Measurements from ENCODE around the gene GCSAML.
"Not testable (repeated sequence)": the region's sequence is repeated elsewhere in the genome, so short reads cannot be mapped to it uniquely, and the experiment has no call there.

The GCSAML gene

GRCh38 chr1:247548769-247549182, at the start of gene GCSAML:
TSS of gene GCSAML (plus strand) at chr1:247549134. CDS start at chr1:247549192, 58 bp downstream.
- no peak for DNase-seq (ENCODE audit: low read depth)

DNA sequence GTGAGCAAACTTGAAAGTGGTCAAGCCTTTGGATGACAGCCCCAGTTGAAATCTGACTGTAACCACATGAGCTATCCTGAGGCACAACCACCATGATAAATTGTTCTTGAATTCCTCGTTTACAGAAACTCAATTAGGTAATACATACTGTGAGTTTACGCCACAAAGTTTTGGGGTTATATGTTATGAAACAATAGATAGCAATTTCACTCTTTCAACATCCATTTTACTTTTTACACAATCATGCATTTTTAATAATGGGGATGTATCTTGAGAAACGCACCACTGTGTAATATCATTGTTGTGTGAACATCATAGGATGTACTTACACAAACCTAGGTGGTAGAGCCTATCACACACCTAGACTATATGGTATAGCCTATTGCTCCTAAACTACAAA, 48.1 kb upstream of the GCSAML start:
- DNase-seq (ENCODE audit: low read depth) = no peak

DNA sequence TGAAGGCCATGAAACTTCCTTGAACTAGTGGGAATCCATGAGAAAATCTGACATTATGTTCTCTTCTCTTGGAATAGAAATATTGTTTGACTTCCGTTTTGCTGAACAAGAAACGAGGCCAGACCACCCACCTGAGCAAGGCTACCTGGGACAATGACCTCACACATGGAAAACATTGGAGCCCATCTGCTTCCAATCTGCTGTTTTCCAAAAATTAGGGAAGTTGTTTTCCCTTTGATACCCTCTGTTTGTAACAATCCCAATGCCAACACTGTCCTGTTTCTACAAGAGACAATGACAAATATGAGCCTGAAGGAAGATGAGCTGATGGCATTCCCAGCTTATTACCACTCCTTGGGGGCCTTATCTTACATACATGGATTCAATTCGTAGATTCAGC, 42.1 kb upstream of the GCSAML start:
- no peak for DNase-seq (ENCODE audit: low read depth)

DNA sequence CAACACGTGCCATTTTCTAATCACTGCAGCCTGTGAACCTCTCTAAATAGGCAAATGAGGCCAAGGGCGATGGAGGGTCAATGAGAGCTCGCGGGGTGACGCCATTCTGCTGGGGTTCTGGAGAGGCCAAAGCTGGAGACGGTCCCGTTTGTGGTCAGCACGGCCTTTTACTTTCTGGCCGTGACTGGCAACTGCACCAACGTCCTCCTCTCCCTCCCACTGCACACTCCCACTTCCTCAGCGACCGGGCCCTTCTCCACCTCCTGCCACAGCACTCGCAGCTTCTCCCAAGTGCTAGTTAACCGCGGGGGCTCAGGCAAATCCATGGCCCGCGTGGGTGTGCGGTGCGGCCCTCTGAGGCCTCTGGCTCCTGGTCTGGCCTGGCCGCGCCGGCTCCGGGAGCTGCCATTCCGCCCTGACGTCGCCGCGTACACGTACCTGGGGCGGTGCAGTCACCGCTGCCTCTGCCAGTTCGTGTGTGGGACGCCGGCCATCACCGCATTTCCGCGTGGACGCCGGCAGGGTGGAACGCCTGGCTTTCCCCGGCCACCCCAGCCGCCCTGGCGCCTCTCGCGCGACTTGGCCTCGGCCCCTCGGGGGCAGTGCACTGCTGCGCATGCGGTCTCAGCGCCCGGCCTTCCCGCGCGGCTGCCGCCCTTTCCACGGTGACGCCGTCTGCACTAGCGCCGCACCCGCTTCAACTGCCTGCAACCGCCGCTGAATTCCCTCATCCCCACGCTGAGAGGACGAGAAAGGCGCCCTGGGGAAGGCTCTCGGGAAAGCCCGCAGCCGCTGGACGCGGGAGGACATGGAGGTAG, 30.9 kb upstream of the GCSAML start:
- no peak for DNase-seq (ENCODE audit: low read depth)

DNA sequence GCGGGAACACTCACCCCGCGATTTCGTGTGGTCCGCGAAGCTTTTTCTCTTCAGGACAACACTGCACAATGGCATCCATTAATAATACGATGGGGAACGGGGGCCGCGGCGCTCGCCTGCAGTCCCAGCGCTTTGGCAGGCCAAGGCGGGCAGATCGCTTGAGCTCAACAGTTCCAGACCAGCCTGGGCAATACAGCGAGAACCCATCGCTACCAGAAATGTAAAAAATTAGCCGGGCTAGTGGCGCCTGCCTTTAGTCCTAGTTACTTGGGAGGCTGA, 30.4 kb upstream of the GCSAML start:
- no peak for DNase-seq (ENCODE audit: low read depth)

DNA sequence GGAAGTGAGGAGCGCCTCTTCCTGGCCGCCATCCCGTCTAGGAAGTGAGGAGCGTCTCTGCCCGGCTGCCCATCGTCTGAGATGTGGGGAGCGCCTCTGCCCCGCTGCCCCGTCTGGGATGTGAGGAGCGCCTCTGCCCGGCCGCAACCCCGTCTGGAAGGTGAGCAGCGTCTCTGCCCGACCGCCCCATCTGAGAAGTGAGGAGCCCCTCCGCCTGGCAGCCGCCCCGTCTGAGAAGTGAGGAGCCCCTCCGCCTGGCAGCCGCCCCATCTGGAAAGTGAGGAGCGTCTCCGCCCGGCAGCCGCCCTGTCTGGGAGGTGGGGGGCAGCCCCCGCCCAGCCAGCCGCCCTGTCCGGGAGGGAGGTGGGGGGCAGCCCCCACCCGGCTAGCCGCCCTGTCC, 27.0 kb upstream of the GCSAML start:
- not testable (repeated sequence) for DNase-seq (ENCODE audit: low read depth)

- DNase-seq (ENCODE audit: low read depth) = no peak
These were observed 20.0 kb upstream of the GCSAML start for GRCh38 chr1:247528812-247529474.

- DNase-seq (ENCODE audit: low read depth) = no peak
These were observed 19.1 kb upstream of the GCSAML start for GRCh38 chr1:247529771-247530355.

GRCh38 chr1:247530785-247531184, 18.1 kb upstream of the GCSAML start:
- DNase-seq (ENCODE audit: low read depth) = no peak

DNA sequence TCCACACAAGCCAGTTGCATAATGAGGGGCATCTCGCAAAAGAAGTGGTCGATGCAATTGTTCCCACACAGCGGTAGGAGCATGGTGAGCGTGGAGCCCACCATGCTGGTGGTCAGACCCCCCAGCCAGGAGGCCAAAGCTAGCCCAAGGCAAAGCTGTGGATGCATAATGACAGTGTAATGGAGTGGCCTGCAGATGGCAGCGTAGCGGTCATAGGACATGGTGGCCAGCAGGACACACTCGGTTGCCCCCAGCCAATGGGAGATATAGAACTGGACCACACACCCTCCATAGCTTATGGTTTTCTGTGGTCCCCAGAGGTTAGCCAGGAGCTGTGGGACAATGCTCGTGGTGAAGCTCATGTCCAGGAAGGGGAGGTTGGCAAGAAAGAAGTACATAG, 17.0 kb upstream of the GCSAML start:
- DNase-seq (ENCODE audit: low read depth) = no peak

DNA sequence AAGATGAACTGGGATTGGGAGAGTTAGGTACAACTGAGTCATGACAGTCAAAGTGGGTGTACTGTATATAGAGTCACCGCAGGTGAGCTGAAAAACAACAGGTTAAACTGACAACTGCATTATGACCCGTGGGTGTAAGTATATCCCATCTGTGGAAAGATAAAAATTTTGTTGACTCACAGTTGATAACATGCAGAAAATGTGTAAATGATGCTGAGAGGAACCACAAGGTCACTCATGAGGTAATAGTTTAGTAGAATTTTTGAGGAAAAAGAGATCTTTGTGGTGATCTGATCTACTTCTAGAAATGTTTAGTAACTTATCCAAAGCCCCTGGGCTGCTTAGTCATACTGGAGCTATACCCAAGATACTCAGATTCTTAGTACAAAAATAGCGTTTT, 13.5 kb upstream of the GCSAML start:
- no peak for DNase-seq (ENCODE audit: low read depth)

DNA sequence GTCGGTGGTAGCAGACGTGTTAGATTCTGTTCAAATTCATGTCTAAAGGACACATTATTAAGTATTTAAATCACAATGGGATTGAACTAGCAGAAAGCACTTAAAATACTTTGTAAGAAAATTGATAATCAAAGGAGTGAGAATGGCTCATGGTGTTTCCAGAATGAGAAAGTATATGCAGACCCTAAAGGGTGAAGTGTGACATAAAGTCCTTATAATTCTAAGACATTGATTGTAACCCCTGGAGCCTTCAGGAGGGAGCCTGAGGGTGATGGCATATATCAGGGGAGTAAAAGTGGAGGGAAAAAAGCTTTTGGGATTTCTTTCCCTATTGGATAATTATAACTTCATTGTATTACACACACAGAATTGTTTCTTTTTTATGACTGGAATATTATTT, 12.6 kb upstream of the GCSAML start, which contains the start of gene OR2C3:
Gene OR2C3 (minus strand): TSS at position 101 of the 400 bp plus-strand sequence. CDS start 3,929 bp downstream, outside the sequence.
- no peak for DNase-seq (ENCODE audit: low read depth)

GRCh38 chr1:247538561-247538960, 10.4 kb upstream of the GCSAML start:
- no peak for DNase-seq (ENCODE audit: low read depth)

DNA sequence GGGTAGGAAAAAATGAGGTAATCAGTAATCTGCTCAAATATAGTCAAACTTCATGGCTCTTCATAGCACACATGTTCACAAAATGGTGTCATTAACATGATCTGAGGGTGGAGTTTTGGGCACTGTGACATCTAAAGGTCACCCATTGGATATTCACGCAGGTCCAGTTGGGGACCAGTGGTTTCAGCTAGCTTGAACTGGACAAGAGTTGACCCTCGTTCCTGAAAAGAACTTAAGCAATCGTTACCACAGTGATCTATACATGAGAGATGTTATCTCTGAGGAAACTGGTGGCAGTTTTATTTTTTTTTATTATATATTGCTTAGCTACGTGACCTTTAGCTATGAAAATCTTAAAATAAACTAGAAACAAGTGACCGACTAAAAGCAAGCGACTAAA, 9.7 kb upstream of the GCSAML start:
- no peak for DNase-seq (ENCODE audit: low read depth)

DNA sequence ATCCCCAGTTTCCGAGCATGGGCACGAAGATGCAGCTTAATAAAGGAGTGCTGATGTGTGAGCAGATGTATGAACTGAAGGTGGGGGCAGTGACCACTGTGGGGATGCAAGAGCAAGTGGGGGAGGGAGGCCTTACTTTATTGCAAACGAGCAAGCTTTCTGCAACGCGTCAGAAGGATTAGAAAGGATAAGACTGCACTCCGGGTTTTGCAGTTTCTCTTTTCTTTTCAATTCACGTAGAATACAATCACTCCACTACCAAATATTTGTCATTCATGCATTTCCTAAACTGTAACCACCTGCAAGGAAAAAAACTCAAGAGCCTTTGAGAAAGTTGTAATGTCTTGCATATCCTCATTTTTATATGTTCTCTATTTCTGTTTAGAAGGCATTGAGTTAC, 8.4 kb upstream of the GCSAML start:
- DNase-seq (ENCODE audit: low read depth) = no peak

DNA sequence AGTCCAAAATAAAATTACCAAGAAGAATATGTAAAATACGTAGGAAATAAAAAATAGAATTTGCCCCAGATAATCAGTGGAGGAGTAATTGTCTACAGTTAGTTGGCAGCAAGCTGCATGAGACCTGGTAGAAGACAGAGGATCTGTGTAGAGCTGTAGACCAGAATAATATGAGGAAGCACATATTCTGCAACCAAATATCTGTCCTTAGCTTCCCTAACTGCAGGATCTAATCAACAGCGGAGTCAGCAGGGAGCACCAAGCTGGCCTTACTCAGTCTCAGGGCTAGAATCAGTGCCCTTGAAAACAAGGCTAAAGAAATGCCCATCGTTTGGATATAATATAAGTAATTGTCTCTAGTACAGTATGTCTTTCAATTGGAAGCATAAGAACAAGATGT, 6.1 kb upstream of the GCSAML start:
- no peak for DNase-seq (ENCODE audit: low read depth)

GRCh38 chr1:247548092-247548491, 842 bp upstream of the GCSAML start:
- DNase-seq (ENCODE audit: low read depth) = no peak

GRCh38 chr1:247551721-247552120, 2.8 kb downstream of the GCSAML start:
- no peak for DNase-seq (ENCODE audit: low read depth)

GRCh38 chr1:247552231-247552630, 3.3 kb downstream of the GCSAML start:
- no peak for DNase-seq (ENCODE audit: low read depth)

GRCh38 chr1:247557926-247558674, 9.2 kb downstream of the GCSAML start:
- no peak for DNase-seq (ENCODE audit: low read depth)

DNA sequence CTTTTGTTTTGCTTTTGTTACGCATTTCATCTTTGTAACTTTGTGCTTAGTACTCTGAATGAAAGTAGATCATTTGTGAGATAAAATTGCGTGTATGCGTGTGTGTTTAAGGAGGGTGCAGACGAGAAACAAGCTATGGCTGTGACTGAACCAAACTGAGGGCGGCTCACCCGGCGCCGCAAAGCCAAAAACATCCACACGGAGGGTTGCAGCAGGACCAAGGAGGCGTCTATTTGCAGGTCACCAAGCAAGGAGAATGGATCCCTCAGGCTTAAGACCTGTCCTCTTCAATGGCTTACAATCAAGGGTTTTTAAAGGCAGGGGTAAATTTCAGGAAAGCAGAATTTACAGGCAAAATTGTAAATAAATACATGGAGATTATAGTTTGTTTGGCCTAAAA, 12.8 kb downstream of the GCSAML start:
- no peak for DNase-seq (ENCODE audit: low read depth)

DNA sequence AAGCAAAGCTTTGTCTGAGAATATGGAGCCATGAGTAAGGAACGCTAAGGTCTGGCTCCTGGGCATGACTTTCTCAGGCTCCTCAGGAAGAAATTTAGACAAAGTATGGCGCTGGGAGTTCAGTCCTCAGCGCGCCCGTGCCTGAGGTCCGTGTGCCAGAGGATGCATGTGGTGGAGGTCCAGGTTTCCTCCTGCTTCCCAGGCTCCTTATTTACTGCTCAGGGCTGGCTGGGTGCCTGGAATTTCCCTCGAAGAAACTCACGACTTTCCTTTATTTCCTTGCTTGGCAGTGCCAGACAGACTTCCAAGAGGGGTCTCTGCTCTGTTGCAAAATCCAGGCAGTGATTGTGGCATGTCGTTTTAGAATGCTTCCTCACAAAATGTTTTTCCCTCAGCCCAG, 13.3 kb downstream of the GCSAML start:
- DNase-seq (ENCODE audit: low read depth) = no peak

- no peak for DNase-seq (ENCODE audit: low read depth)
These were observed 25.3 kb downstream of the GCSAML start for GRCh38 chr1:247574236-247574635.

Data from stimulated activated CD8-positive, alpha-beta memory T cell treated with anti-CD3 and anti-CD28 coated beads, Interleukin-15, amount 100 ng/mL, for 24 hours (primary cell).